ENCODE results near the gene KANK4.

Gene KANK4
- 0 to 0.60 (median 0.12) reads per million in 18 experiments for total RNA-seq

DNA sequence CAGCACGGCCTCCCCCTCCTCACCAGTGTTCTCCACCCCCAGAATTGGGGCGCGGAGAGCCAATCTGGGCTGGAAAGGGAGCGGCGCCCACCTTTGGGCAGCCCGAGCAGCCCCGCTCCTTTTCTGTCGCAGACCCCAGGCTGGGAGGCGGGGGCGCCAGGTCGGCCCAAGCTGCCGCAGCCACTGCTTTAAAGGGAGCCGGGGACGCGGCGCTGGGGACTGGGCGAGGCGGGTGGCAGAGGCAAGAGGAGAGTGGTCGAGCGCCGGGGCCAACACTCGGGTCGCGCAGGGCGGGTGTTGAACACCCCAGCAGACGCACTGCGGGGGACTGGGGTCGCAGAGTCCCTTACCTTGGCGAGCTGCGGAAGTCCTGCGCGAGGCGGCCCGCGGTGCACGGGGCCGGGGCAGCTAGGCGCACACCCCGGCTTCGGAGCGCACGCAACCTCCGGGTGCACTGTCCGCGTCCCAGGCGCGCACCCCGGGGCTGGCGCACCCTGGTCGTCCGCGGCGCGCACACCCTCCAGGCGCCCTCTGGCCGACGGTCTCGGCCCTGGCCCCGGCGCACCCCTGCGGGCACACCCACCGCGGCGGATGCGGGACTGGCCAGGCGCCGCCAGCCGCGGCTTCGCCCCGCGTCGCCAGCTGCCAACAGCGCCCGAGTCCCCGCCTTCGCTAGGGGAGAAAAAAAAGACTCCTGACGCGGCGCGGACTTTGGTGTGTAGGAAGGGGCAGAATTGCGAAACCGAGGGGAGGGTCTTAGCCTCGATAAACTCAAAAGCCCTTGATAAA, at the start of gene KANK4:
KANK4 (minus strand) TSS at position 679 of the 789 bp plus-strand sequence. CDS start 37,870 bp downstream, outside the sequence.
- no peak for DNase-seq

GRCh38 chr1:62368989-62369388, 49.8 kb upstream of the KANK4 start:
- no peak for DNase-seq

DNA sequence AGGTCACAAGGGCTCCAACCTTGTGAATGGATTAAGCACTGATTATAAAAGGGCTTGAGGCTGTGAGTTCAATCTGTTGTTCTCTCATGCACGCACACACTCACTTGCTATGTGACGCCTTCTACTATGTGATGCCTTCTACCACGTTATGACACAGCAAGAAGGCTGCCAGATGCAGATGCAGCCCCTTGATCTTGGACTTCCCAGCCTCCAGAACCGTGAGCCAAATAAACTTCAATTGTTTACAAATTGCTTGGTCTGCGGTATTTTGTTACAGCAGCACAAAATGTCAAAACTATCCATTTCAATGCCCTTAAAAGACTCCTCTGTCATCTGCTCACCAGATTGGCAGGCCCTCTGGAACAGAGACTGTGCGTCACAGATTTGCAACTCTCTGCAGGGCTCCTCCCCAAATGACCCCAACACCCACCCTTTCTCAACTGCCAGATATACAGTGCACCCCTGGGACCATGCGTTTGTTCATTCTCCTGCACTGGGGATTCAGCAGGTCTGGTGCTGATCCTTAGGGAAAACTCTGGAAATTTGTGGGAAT, 47.8 kb upstream of the KANK4 start:
- DNase-seq: no peak

GRCh38 chr1:62364721-62365120, 45.5 kb upstream of the KANK4 start:
- DNase-seq: no peak

DNA sequence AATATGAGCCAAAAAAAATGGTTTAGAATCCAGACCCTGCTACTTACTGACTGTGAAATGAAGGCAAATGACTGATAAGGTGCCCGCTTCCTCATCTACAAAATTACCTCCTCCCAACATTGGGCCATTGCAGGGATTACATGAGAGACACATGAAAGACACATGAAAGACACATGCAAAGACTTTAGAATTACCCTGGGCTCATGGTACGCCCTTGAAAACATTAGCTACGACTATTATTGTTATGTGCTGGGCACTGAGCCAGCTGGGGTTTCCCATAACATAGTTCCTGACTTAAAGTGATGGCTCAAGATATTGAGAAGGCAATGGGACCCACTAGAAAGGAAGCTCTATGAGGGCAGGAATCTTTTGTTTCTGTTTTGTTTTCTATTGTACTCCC, 43.7 kb upstream of the KANK4 start:
- DNase-seq: no peak

GRCh38 chr1:62362061-62362917, 43.1 kb upstream of the KANK4 start:
- DNase-seq: no peak

DNA sequence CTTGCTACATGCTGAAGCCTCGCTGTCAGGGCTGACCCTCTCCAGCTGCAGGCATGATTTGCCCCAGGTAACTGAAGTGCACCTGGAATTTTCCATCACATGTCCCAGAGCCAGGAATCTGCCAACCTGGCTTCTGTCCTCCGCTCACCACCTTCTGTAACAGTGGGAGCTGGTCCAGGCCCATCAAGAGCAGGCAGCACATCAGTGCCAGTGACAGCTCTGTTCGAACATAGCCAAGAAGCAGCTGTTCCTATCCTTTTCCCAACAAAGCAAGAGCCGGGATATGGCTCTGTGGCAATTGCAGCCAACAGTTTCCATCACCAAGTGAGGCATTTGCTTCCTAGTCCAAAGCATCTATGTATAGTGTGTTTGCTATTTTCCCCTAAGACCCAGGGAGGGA, 42.2 kb upstream of the KANK4 start:
- no peak for DNase-seq

DNA sequence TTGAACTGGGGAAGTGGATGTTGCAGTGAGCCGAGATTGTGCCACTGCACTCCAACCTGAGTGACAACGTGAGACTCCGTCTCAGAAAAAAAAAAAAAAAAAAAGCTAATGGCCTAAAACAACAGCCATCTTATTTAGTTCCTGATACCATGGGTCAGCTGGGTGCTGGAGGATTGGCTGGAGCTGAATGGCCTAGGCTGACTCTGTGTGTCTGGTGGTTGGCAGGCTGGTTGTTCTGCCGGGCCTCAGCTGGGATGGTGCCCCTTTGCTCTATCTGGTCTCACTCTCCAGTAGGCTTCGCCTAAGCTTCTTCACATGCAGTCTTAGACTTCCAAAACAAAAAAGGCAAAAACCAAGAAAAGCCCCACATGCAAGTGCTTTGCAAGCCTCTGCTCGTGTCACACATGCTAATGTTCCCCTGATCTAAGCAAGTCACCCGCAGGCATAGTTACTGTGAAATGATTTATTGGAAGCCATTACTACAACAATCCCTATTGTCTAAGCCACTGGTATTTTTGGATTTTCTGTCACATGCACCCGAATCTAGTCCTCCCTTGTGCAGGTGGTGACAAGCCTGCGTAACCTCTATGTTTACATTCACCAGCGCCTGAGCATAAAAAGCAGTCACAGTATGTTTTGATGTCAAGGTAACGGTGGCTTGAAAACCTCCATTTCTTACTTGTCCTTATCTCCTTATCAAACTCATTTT, 39.6 kb upstream of the KANK4 start:
- DNase-seq: no peak

GRCh38 chr1:62357916-62358315, 38.7 kb upstream of the KANK4 start:
- no peak for DNase-seq

DNA sequence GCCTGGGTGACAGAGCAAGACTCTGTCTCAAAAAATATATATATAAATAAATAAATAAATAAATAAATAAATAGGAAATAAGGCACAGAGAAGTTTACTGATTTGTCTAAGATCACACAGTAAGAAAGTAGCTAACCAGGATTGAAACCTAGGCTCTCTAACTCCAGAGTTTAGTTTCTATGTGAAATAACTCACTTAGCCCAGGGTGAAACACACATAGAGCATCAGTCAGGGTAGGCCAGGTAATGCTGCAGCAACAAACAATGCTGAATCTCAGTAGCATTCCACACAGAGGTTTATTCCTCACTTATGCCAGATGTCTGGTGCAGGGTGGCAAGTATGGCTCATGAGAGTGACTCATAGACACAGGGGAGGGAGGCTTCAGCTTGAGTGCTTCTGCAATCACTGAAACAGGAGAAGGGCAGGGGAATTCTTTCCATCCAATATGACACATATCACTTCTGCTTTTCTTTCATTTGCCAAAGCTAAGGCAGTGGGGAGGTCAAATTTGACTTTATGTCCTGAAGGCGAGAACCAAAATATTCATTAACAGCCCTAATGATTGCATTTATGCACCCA, 37.1 kb upstream of the KANK4 start:
- DNase-seq: peak; percentile 91 to 93

DNA sequence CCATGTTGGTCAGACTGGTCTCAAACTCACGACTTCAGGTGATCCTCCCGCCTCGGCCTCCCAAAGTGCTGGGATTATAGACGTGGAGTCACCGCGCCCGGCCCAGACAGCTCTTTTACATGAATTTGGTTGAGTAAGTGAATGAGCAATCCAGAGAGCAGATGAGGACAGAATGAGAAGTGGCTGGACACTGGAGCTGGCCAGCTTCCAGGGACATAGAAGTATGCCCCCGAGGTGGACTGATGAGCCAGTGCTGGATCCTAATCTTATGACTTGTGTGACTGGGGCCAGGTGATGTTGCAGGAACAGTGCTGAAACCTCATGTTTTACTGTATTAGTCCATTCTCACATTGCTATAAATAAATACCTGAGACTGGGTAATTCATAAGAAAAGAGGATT, 35.9 kb upstream of the KANK4 start:
- peak; percentile 57 to 66 for DNase-seq

DNA sequence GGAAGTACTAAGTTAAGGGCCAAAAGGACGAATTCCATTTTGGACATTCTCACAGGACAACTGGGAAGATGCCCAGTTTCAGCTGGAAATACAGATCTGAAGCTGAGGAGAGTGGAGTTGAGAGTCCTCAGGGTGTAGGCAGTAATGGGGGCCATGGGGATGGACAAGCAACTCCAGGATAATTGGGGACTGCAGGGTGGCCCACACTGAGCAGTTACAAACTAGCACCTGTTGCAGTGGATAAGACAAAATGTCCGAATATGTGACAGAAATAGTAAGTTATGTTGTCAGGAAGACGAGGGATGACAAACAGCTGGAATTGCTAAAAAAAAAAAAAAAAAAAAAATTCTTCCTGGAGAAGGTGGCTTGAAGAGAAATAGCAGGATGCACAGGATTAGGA, 34.6 kb upstream of the KANK4 start:
- DNase-seq: no peak

DNA sequence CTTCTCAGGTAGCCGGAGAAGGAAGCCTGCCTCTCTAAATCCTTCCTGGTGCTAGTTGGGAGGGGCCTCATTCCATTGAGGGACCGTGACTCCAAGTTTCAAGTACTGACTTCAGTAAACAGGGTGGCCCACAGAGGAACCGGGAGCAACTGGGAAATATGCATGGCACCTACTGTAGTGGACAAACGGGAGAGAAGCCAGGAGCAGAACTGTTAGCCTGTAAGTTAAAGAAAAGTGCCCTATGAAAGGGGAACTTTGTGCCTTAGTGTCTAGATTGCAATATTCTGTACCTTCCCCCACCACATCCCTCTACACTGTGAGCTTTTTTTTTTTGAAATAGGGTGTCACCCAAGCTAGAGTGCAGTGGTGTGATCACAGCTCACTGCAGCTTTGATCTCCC, 33.2 kb upstream of the KANK4 start:
- DNase-seq: peak; percentile 70 to 80

- no peak for DNase-seq
Observed at GRCh38 chr1:62349470-62350233, 30.4 kb upstream of the KANK4 start.

DNA sequence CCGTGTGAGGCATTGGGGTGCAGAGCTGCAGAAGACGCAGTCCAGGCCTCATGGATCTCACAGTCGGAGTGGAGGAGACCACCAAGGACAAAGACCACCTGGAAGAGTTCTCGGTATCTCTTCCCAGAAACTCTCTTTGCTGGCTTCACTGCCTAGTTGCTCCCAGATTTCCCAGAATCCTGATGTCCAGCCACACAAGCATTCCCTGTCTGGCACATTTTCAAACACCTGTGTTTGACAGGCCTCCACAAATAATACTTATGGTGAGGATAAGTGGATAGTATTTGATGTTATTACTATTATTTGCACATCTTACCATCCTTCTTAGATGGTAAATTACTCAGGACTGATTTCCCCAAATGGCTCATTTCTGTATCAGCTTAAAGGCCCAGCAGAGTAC, 27.7 kb upstream of the KANK4 start:
- no peak for DNase-seq

DNA sequence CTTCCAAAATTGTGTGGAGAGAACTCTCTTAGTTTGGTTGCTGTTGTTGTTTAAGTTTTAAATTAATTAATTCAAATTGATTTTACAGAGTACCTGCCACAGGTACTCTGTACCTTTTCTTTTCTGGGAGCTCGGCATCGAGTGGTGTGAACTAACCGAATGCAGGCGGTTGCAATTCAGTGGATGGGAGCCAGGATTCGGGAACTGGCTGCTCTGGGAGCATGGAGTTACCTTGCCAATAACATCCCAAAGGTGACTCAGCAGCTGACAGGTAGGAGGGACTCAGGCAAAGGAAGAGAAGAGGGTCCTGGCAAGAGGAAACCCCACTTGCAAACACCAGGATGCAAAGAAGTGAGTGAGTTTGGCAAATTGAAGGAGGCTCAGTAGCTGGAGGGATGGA, 24.7 kb upstream of the KANK4 start:
- no peak for DNase-seq

- DNase-seq: no peak
Observed at GRCh38 chr1:62342270-62342669, 23.0 kb upstream of the KANK4 start.

DNA sequence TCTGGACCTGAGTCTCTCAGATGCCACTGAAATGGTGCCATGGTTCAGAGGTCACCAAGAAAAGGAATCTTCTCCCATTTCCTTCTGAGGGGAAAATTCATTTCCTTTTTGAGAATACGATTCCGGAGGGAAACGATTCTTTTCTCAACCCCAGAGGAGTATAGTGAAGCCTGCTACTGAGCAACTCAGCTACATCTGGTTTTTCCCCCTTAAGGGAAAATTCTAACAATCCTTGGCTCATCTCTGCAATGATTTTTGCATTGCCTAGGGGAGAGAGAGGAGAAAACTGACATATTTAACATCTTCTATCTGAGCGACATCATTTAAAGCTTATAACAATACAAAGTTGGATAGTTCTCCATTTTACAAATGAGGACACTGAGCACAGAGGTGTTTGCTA, 22.4 kb upstream of the KANK4 start:
- DNase-seq: no peak

GRCh38 chr1:62341089-62341488, 21.9 kb upstream of the KANK4 start:
- no peak for DNase-seq

GRCh38 chr1:62337706-62338631, 18.7 kb upstream of the KANK4 start:
- no peak for DNase-seq
